GM18526 (cell line): Measurements from ENCODE around the gene RTEL1.

Source experiments
- POLR2A ChIP-seq: IDR thresholded peaks from 3 replicates; pipeline ENCODE4 v1.6.1; 2011; ENCODE audit not compliant: insufficient read length; ENCODE audit errors: extremely low read depth

The RTEL1 gene

DNA sequence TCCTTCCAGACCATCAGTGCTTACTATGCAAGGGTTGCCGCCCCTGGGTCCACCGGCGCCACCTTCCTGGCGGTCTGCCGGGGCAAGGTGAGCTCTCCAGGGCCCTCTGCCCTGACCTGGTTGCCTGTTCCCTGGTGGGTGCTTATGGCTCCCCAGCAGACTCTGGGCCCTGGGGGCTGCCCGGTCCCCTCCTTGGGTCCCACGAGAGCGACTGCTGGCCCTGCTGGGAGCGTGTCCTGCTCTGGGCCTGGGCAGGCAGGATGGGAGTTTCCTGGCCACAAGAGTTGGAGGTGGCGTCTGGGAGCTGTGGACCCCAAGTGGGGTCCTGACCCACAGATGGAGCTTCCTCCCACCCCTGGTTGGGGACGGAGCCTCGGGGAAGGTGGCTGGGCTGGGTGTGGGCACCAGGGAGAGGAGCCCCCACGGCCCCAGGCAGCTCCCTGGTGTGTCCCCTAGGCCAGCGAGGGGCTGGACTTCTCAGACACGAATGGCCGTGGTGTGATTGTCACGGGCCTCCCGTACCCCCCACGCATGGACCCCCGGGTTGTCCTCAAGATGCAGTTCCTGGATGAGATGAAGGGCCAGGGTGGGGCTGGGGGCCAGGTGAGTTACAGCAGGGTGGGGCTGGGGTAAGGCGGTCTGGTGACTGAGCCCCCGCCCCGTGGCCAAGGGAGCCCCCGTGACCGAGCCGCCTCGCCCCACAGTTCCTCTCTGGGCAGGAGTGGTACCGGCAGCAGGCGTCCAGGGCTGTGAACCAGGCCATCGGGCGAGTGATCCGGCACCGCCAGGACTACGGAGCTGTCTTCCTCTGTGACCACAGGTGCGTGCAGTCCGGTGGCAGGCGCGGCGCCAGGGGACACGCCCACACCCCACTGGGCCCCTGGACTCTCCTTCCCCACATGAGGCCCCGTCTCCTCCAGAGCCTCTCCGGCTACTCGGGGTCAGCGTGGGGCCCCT, 31.2 kb downstream of the RTEL1 start:
- no peak for TF ChIP-seq POLR2A

DNA sequence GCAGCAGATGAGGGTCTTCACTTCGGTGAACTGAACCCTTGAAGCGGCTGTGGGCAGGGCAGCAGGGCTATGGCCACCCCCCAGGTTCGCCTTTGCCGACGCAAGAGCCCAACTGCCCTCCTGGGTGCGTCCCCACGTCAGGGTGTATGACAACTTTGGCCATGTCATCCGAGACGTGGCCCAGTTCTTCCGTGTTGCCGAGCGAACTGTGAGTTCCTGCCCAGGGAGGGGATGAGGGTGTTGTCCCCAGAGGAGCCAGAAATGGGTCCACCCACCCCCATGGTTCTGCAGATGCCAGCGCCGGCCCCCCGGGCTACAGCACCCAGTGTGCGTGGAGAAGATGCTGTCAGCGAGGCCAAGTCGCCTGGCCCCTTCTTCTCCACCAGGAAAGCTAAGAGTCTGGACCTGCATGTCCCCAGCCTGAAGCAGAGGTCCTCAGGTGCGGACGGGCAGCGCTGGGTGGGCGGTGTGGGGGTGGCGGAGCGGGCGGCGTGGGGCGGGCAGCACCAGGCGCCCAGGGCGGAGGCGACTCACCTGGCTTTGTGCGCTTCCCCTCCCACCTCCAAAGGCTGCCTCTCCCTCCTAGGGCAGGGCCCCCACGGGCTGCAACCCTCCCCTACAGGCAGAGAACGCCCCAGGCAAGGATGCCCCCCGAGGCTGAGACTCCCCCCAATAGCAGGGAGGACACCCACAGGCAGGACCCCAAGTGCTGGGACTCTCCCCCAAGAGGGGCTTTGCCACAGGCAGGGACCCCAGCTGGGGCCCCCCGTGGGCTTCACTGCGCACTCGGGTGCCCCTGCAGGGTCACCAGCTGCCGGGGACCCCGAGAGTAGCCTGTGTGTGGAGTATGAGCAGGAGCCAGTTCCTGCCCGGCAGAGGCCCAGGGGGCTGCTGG, 32.1 kb downstream of the RTEL1 start:
- no peak for TF ChIP-seq POLR2A

DNA sequence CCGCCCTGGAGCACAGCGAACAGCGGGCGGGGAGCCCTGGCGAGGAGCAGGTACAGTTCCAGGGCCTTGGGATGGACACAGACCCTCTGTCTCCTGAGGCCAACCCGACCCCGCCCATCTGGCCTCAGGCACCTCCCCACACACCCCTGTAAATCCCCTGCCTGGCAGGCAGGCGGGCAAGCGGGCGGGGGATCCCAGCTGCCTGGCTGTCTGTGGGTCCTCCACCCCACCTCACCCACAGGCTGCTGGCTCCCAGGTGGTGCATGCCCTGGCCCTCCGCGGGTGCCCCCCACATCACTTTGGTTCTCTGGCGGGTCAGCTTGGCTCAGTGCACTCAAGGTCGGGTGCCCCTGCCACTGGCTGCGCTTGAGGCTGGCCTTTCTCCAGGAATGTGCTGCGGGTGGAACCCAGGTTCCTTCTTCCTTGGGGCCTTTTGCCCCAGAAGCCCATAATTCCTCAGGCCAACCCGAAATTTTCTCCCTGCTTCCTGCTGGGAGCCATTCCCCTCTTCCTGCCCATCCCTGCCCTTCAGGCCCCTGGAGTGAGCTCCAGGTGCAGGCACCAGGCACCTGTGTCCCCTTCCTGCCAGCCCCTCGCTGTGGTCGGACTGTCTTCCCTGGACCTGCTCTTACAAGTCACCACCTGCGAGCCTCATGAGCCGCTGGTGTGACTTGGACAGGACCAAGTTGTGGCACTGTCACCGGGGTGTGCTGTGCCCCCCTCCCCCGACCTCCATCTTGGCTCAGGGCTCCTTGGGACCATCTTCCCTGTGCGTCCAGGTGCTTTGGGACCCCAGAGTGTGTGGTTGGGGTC, 33.0 kb downstream of the RTEL1 start:
- TF ChIP-seq POLR2A = no peak

DNA sequence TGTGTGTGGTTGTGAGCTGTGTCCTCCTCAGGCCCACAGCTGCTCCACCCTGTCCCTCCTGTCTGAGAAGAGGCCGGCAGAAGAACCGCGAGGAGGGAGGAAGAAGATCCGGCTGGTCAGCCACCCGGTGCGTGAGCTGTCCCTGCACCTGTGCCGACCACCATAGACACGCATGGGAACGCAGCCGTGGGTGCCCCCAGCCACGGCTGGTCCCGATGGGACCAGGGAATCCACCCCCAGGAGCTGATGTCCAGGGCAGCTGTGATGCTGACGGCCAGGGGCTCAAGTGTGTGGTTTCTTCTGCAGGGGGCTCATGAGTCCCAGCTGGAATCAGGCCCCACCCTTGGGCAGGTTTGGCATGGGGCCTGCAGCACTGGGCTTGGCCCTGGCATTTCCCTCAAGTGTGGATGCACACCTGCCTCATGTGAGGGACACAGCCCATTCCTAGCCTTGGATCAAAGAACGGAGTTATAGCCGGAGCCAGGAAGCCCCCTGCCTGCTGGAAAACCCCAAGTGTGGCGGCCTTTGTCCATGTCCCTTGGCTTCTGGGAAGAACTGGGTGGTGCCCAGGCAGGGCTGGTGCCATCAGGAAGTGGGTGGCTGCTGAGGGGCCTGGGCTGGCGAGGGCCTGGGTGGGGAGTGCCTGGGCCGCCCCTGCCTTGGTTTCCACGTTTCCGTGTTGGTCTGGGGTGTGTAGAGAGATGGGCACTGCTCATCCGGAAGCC, 33.8 kb downstream of the RTEL1 start:
- TF ChIP-seq POLR2A = no peak

DNA sequence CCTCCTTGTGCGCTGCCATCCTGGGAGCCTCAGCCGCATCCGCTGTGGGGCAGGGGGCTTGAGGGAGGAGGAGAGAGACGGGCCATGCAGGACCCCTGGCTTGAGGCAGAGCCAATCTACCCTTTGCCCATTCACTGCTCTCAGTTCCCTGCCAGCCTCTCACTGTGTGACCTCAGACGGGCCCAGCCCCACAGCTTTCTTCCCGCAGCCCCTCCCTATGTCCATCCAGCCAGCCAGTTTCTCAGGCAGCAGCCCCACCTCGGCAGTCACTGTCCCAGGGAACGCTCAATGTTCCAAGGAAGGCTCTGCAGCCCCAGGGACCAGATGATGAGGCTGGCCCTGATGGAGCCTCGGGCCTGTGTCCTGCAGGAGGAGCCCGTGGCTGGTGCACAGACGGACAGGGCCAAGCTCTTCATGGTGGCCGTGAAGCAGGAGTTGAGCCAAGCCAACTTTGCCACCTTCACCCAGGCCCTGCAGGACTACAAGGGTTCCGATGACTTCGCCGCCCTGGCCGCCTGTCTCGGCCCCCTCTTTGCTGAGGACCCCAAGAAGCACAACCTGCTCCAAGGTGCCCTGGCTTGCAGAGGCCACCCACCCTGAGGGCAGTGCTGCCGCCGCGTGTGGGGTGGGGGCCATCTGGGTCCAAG, 34.4 kb downstream of the RTEL1 start:
- no peak for TF ChIP-seq POLR2A

DNA sequence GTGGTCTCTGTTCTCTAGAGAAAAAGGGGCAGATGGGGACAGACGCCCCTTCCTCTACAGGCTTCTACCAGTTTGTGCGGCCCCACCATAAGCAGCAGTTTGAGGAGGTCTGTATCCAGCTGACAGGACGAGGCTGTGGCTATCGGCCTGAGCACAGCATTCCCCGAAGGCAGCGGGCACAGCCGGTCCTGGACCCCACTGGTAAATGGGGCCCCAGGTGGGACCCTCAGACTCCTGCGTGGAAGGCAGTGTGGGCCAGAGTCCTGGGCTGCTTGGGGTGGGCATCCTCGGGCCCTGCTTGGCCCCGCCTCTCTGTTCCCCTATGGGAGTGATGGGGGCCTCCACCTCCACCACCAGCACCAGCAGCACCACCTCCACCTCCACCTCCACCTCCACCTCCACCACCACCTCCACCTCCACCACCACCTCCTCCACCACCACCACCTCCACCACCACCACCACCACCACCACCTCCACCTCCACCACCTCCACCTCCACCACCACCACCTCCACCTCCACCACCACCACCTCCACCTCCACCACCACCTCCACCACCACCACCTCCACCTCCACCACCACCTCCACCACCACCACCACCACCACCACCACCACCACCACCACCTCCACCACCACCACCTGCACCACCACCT, 35.1 kb downstream of the RTEL1 start:
- no peak for TF ChIP-seq POLR2A

DNA sequence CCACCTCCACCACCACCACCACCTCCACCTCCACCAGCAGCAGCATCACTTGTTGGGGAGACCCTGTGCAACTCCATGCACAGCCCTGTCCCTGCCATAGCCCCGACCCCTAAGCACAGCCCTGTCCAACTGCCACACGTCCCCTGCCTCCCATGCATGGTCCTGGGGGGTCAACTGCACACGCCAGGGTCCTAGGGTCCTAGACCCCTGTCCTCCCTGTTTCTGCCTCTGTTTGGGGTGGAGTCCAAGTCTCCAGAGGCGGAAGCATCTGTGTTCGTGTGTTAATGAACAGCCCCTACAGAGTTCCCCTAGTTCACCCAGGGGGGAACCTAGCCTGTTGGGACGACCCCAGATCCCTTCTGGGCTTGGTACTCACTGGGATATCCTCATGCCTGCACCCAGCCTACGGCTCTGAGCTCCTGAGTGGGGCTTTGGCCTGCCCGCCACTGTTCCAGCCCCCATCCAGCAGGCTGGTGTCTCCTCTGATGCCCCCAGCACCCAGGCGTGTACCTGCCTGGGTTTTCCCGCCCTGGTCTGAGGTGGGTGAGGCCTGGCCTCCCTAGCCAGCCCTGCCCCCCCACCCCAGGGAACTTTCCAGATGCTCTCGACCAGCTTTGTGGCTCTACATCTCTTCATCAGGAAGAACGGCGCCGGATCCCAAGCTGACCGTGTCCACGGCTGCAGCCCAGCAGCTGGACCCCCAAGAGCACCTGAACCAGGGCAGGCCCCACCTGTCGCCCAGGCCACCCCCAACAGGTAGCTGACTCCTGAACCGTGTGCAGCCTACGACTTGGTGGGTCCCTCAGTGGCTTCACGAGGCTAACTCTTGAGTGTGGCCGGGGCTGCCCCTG, 35.8 kb downstream of the RTEL1 start:
- no peak for TF ChIP-seq POLR2A

DNA sequence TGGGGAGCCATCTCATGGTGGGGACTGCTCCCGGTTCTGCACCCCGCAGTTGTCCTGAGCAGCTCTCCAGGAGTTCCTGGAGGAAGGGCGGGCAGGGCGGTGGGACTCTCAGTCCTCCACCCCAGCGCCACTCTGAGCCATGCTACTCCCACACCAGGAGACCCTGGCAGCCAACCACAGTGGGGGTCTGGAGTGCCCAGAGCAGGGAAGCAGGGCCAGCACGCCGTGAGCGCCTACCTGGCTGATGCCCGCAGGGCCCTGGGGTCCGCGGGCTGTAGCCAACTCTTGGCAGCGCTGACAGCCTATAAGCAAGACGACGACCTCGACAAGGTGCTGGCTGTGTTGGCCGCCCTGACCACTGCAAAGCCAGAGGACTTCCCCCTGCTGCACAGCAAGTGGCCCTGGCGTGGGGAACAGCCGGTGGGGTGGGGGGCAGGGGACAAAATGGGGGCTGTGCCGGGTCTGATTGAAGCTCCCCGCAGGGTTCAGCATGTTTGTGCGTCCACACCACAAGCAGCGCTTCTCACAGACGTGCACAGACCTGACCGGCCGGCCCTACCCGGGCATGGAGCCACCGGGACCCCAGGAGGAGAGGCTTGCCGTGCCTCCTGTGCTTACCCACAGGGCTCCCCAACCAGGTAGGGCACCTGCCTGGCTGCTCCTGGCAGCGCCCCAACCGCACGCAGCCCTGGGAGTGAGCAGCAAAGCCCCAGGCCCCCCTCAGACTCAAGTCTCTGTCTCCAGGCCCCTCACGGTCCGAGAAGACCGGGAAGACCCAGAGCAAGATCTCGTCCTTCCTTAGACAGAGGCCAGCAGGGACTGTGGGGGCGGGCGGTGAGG, 36.7 kb downstream of the RTEL1 start:
- TF ChIP-seq POLR2A = no peak

DNA sequence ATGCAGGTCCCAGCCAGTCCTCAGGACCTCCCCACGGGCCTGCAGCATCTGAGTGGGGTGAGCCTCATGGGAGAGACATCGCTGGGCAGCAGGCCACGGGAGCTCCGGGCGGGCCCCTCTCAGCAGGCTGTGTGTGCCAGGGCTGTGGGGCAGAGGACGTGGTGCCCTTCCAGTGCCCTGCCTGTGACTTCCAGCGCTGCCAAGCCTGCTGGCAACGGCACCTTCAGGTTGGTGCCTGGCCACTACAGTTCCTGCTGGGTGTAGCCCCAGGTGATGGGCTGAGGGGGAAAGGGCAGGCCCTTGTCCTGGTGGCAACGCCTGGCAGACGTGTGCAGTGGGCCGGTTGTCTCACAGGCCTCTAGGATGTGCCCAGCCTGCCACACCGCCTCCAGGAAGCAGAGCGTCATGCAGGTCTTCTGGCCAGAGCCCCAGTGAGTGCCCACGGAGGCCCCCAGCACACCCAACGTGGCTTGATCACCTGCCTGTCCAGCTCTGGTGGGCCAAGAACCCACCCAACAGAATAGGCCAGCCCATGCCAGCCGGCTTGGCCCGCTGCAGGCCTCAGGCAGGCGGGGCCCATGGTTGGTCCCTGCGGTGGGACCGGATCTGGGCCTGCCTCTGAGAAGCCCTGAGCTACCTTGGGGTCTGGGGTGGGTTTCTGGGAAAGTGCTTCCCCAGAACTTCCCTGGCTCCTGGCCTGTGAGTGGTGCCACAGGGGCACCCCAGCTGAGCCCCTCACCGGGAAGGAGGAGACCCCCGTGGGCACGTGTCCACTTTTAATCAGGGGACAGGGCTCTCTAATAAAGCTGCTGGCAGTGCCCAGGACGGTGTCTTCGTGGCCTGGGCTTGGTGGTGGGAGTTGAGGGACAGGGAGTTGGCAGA, 37.6 kb downstream of the RTEL1 start:
- no peak for TF ChIP-seq POLR2A

DNA sequence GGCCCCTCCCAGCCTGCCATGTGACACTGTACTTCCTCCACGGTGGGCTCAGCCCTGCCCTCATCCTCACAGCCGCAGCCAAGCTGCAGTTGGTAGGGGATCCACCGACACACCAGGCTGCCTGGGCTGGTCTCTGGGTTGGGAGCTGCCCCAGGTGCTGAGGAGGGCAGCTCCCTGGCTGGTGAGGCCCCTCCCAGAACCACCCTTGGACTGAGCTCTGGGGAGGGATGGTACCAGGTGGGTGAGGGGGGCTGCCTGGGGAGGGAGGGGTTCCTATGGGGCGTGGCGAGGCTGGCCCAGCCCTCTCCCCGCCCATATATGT, 38.2 kb downstream of the RTEL1 start:
- TF ChIP-seq POLR2A = no peak
